ENCODE data around the gene OBSCN.

The OBSCN gene

GRCh38 chr1:228403231-228403631, 195.4 kb downstream of the OBSCN start:
- DNase-seq (ENCODE audit: low spot score) = no peak

GRCh38 chr1:228404107-228404720, 196.4 kb downstream of the OBSCN start:
- DNase-seq (ENCODE audit: low spot score) = no peak

- DNase-seq (ENCODE audit: low spot score) = no peak
These were observed 197.5 kb downstream of the OBSCN start for GRCh38 chr1:228405200-228405978.

GRCh38 chr1:228405979-228406228, 198.1 kb downstream of the OBSCN start:
- DNase-seq (ENCODE audit: low spot score) = no peak

- no peak for DNase-seq (ENCODE audit: low spot score)
These were observed 199.5 kb downstream of the OBSCN start for GRCh38 chr1:228407106-228408040.

- DNase-seq (ENCODE audit: low spot score) = no peak
These were observed 200.4 kb downstream of the OBSCN start for GRCh38 chr1:228408041-228408868.

GRCh38 chr1:228408869-228409805, 201.3 kb downstream of the OBSCN start:
- no peak for DNase-seq (ENCODE audit: low spot score)

GRCh38 chr1:228410015-228410414, 202.2 kb downstream of the OBSCN start:
- DNase-seq (ENCODE audit: low spot score) = no peak

- no peak for DNase-seq (ENCODE audit: low spot score)
These were observed 202.8 kb downstream of the OBSCN start for GRCh38 chr1:228410671-228411070.

GRCh38 chr1:228411121-228411520, 203.3 kb downstream of the OBSCN start:
- no peak for DNase-seq (ENCODE audit: low spot score)

GRCh38 chr1:228411548-228412430, 203.9 kb downstream of the OBSCN start:
- DNase-seq (ENCODE audit: low spot score) = no peak

- DNase-seq (ENCODE audit: low spot score) = no peak
These were observed 205.6 kb downstream of the OBSCN start for GRCh38 chr1:228413241-228414010.

GRCh38 chr1:228414511-228415211, 206.8 kb downstream of the OBSCN start:
- no peak for DNase-seq (ENCODE audit: low spot score)

GRCh38 chr1:228415221-228415620, 207.4 kb downstream of the OBSCN start:
- DNase-seq (ENCODE audit: low spot score) = no peak

- no peak for DNase-seq (ENCODE audit: low spot score)
These were observed 208.0 kb downstream of the OBSCN start for GRCh38 chr1:228415853-228416216.

GRCh38 chr1:228416217-228416933, 208.5 kb downstream of the OBSCN start, which contains the start of gene TRIM17:
Gene TRIM17 (minus strand): TSS chr1:228416861. CDS start chr1:228415072, 1,789 bp downstream.
- DNase-seq (ENCODE audit: low spot score) = peak; percentile 35

GRCh38 chr1:228417061-228417460, 209.2 kb downstream of the OBSCN start:
- DNase-seq (ENCODE audit: low spot score) = no peak
